ENCODE measurements around the gene MESD. TPM values are rescaled to one million over a fixed set of nuclear protein-coding genes. Genes with fewer than 3 reads are reported as not detected.
A peak's percentile ranks its signal among the peaks of the same experiment; 100 is the strongest.

MESD gene
- total and polyA plus RNA-seq, 9 of the 15 experiments (the other 6 are each of a cell fraction or from before 2014, with no cell fraction given) = 11.3 to 39.7 (median 22.8) TPM

DNA sequence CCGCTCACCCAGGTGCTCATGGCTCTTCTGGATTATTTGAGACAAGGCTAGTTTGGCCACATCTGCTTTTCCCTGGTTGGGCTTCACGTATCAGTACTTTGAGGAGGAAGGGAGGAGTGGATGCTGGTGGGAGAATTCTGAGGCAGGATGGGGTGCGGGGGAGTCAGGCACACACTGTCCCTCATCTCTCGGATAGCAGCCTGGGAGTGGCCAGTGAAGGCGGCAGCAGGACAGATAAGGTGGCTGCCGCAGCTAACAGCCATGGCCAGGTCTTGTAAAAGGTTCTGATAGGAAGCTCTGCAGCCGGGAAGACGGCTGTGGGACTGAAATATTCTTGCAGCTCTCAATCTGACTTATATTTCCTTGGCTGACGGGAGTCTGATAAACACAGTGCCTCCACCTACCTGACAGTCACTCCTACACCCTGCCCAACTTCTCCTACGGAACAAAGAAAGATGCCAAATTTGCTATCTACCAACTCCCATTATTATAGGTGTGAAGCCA, 87.3 kb downstream of the MESD start (continued):
- TF ChIP-seq SAFB (IDR thresholded peaks at IDR 0.05; ENCODE audit: borderline replicate concordance, low read depth, low read length) (no peak), ZNF24 (IDR thresholded peaks at IDR 0.05) (no peak), EGR1 (conservative IDR thresholded peaks at IDR 0.05) (peak; percentile 83), NFATC3 (IDR thresholded peaks at IDR 0.05) (no peak), ZNF764 (CRISPR knock-in tag; IDR thresholded peaks at IDR 0.05; ENCODE audit: low read depth) (no peak), KAT7 (CRISPR knock-in tag; IDR thresholded peaks at IDR 0.05; ENCODE audit: borderline replicate concordance) (no peak), ZKSCAN3 (CRISPR knock-in tag; IDR thresholded peaks at IDR 0.05) (no peak), XRCC5 (IDR thresholded peaks at IDR 0.05; ENCODE audit: low read depth, low read length) (no peak), NR2C2 (CRISPR knock-in tag; IDR thresholded peaks at IDR 0.05) (no peak), NR2C2 (tag; IDR thresholded peaks at IDR 0.05) (no peak), TCF3 (CRISPR knock-in tag; IDR thresholded peaks at IDR 0.05) (peak; percentile 94), ETV1 (tag; conservative IDR thresholded peaks at IDR 0.05; ENCODE audit: low read depth) (no peak), SAFB2 (IDR thresholded peaks at IDR 0.05; ENCODE audit: borderline replicate concordance, low read depth, low read length, severe bottlenecking) (no peak), ZNF239 (CRISPR knock-in tag; IDR thresholded peaks at IDR 0.05) (peak; percentile 85), RHOXF2B (CRISPR knock-in tag; conservative IDR thresholded peaks at IDR 0.05) (no peak), PHF8 (IDR thresholded peaks at IDR 0.05; ENCODE audit: borderline replicate concordance, low read length) (no peak), KLF16 (IDR thresholded peaks at IDR 0.05) (peak; percentile 95), MXI1 (IDR thresholded peaks at IDR 0.05; ENCODE audit: low read depth, low read length) (no peak), DMBX1 (CRISPR knock-in tag; IDR thresholded peaks at IDR 0.05; ENCODE audit: borderline replicate concordance) (peak; percentile 45; the same call in 1 of the 2 replicates), GTF2A2 (tag; IDR thresholded peaks at IDR 0.05) (no peak), RAD51 (IDR thresholded peaks at IDR 0.05; ENCODE audit: borderline replicate concordance, low read depth) (no peak), HCFC1 (IDR thresholded peaks at IDR 0.05; ENCODE audit: low read depth, low read length) (no peak), RBM15 (IDR thresholded peaks at IDR 0.05; ENCODE audit: insufficient read depth, low read length) (no peak)
- TF ChIP-seq, protein P1, sequence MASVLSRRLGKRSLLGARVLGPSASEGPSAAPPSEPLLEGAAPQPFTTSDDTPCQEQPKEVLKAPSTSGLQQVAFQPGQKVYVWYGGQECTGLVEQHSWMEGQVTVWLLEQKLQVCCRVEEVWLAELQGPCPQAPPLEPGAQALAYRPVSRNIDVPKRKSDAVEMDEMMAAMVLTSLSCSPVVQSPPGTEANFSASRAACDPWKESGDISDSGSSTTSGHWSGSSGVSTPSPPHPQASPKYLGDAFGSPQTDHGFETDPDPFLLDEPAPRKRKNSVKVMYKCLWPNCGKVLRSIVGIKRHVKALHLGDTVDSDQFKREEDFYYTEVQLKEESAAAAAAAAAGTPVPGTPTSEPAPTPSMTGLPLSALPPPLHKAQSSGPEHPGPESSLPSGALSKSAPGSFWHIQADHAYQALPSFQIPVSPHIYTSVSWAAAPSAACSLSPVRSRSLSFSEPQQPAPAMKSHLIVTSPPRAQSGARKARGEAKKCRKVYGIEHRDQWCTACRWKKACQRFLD (CRISPR knock-in tag; IDR thresholded peaks at IDR 0.05) = no peak
- TF ChIP-seq, protein P2, sequence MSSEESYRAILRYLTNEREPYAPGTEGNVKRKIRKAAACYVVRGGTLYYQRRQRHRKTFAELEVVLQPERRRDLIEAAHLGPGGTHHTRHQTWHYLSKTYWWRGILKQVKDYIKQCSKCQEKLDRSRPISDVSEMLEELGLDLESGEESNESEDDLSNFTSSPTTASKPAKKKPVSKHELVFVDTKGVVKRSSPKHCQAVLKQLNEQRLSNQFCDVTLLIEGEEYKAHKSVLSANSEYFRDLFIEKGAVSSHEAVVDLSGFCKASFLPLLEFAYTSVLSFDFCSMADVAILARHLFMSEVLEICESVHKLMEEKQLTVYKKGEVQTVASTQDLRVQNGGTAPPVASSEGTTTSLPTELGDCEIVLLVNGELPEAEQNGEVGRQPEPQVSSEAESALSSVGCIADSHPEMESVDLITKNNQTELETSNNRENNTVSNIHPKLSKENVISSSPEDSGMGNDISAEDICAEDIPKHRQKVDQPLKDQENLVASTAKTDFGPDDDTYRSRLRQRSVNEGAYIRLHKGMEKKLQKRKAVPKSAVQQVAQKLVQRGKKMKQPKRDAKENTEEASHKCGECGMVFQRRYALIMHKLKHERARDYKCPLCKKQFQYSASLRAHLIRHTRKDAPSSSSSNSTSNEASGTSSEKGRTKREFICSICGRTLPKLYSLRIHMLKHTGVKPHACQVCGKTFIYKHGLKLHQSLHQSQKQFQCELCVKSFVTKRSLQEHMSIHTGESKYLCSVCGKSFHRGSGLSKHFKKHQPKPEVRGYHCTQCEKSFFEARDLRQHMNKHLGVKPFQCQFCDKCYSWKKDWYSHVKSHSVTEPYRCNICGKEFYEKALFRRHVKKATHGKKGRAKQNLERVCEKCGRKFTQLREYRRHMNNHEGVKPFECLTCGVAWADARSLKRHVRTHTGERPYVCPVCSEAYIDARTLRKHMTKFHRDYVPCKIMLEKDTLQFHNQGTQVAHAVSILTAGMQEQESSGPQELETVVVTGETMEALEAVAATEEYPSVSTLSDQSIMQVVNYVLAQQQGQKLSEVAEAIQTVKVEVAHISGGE (CRISPR knock-in tag; IDR thresholded peaks at IDR 0.05) = no peak
- TF ChIP-seq, protein P3, sequence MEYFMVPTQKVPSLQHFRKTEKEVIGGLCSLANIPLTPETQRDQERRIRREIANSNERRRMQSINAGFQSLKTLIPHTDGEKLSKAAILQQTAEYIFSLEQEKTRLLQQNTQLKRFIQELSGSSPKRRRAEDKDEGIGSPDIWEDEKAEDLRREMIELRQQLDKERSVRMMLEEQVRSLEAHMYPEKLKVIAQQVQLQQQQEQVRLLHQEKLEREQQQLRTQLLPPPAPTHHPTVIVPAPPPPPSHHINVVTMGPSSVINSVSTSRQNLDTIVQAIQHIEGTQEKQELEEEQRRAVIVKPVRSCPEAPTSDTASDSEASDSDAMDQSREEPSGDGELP (CRISPR knock-in tag; IDR thresholded peaks at IDR 0.05; ENCODE audit: borderline replicate concordance) = no peak; the same call in 1 of the 2 replicates
